Measurements from ENCODE around the gene ZNRD2.
"Not testable (repeated sequence)": the region's sequence is repeated elsewhere in the genome, so short reads cannot be mapped to it uniquely, and the experiment has no call there.

Gene ZNRD2

DNA sequence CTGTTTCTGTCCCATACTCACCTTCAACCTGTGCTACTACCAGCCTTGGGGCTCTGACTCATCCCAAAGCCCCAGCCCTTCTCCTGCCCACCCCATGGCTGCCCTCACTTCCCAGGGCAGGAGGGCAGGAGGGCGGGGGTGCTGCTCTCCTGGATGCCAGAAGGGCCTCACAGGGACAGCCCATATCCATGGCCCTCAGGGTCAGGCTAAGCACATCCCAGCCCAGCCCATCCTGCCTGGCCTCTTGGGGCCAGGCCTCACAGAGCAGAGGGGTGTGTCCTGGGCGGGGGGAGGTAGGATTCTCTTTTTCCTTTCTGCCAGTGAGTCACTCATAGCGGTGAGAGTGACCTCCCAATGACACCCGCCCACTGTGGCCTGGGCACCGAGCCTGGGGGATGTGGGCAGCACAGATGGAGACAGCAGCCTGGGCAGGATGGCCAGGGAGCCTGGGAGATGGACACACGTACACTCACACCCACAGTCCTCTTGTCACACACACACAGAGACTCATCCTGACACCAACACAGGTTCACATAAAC is 14.5 kb upstream of the ZNRD2 start:
- no peak for DNase-seq (ENCODE audit: low read depth in 2 of 2, low spot score in 1 of 2)

DNA sequence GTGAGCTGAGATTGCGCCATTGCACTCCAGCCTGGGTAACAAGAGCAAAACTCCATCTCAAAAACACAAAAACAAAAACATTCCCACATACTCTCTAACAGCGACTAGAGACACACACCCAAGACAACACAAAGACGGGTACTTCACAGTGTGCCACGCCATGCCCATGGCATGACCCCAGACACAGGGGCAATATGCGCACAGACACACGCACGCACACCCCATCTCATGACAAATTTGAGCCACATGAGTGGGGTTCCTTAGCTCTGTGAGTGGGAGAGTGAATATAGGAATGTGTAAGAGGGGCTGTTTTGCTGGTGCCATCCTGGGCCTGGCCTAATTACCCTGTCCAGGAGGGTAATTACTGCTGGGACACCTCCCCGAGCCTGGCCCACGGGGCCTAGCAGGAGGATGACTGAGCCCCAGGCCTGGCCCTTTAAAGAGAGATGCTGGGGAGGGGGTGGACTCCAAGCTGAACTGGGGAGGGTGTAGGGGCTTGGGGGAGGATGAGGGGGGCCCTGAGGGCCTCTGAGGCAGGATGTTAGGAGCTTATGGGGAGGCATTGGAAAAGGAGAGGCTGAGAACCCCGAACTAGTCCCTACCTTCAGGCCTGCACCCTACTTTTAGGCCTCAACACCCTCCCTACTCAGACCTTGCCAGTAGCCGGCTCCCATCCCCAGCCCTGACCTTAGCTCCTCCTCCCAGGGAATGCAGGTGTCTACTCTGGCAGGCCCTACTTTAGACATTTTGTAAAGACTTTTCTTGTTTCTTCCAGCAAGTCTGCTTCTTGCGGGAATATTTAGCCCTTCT is 13.6 kb upstream of the ZNRD2 start:
- no peak for DNase-seq (ENCODE audit: low read depth in 2 of 2, low spot score in 1 of 2)

DNA sequence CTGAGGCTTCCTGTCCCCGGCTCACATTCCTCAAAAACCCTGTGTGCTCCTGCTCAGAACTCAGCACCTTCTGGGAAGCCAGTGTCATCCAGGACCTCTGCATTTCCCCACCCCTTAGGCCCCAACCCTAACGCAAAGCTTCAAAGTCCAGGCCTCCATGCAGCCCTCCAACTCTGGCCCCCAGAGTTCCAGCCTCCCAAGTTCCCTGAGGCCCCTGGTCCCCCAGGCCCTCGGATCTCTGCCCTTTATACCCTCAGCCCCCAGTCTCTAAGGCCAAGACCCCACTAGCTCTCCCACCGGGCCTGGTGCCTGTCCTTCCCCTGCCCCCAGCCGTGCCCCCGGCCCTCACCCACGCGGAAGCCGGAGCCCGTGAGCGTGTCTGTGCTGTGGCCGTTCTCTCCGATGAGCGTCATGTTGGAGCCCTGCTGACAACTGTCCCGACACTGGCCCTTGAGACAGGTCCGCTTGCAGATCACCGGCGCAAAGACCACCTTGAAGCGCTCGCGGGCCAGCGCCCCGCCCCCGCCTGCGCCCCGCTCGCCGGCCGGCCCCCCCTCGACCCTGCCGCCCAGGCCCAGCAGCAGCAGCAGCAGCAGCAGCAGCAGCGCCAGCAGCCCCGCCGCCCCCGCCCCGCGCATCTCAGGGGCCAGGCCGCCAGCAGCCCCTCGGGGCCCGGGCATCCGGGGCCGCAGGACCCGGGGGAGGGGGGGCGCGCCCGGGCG is 12.8 kb upstream of the ZNRD2 start:
- no peak for DNase-seq (ENCODE audit: low read depth in 2 of 2, low spot score in 1 of 2)

DNA sequence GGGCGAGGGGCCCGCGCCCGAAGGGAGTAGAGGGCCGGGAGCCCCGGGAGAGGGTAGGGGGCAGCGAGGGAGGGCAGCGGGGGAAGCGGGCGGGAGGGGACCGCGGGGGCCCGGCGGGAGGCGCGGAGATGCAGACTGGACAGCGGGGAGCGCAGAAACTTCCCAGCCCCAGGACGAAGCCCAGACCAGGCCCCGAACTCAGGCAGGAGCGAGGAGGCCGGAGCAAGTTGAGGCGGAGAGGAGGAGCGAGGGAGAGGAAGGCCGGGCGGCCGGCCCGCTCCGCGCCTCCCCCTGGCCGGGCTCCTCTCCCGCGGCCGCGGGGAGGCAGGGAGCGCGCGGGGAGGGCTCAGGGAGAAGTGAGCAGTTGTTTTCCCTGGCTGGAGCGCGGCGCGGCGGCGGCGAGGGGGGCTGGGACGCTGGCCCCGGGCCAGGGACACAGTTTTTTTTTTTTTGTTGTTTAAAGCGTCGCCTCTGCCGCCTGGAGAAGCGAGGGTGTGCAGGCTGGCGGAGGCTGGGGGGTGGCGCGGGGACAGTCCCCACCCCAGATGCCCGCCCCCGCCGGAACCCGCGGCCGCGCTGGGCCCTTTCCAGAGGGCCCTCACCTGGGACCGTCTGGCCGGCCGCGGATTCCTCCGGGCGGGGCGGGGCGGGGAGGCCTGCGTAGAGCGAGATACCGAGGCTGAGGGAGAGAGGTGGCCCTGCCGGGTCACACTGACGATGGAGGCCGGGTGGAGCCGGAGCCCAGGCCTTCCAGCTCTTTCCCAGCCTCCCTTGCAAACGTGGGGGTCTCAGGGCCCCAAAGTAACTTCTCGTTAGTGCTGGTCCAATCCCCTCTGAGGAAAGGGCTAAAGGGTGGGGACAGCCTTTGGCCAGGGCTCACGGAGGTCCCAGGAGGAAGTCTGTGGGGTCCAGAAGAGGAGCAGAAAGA is 12.0 kb upstream of the ZNRD2 start, which contains the start of gene LTBP3:
TSS of gene LTBP3 (minus strand) at position 358 of the 928 bp plus-strand sequence. CDS start 400 bp downstream, outside the sequence.
- DNase-seq (ENCODE audit: low read depth in 2 of 2, low spot score in 1 of 2) = peak in 1 of 2 donors; percentile 30

DNA sequence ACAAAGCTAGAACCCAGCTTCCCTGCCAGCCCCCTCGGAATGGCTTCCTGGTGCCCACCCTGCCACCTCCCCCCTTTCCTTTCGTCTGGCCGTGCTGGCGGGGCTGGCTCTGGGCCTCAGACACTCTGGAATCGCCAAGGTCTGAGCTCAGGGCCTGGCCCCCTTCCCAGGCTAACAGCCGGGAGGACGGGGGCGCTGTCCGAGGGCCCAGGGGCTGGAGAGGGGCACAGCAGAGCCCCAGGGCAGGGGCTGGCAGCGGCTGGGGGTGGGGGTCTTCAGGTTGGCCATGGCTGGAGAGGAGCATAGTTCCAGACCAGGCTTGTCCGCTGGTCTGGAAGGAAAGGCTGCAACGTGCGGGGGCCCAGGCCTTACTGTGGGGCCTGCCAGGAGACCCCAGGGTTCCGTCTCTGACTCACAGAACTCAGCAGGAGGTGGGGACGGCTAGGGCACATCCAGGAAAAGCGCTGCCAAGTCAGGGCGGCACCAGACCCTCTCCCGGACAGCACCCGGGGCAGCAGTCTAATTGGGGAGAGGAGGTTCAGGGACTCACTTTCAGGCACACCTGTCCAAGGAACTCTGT is 11.3 kb upstream of the ZNRD2 start:
- DNase-seq (ENCODE audit: low read depth in 2 of 2, low spot score in 1 of 2) = no peak

DNA sequence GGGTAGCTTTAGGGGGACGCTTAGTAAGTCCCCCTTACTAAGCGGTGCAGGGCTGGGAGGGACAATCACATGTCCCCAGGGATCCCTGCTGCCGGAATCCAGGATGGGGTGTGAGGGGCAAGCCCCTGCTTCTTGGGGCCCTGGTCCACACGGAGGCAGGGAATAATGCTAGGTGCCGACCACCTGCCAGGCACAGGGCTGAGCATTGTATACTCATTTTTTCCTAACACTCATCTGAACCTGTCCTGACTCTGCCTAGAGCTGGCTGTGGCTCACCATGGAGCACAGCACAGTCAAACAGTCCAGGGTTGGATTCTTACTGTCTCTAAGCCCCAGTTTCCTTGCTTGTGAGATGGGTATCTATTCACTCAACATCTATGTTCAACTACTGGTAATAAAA is 10.7 kb upstream of the ZNRD2 start:
- DNase-seq (ENCODE audit: low read depth in 2 of 2, low spot score in 1 of 2) = no peak

DNA sequence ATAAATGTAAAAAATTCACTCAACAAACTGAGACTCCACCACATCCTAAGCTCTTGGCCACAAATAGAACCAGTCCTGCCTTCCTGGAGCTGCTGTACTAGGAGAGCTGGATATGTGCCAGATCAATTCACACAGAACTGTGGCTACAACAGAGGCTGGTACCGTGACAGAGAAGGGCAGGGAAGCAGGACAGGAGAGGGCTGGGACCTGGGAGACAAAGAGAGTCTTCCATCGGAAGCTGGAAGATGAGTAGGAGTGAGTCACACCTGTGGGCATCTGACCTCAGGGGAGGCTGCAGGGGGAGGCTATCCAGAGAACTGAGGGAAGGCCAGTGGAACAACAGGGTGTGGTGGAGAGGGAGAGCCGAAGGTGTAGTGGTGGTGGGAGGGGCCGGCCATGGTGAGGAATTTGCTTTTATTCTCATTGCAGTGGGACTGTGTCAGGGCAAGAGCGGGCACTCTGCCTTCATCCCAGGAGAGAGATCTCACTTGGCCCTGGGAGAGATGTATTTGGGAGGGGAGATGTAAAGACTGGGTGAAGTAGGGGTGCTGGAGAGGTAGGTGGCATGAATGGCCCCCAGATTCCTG is 10.2 kb upstream of the ZNRD2 start:
- no peak for DNase-seq (ENCODE audit: low read depth in 2 of 2, low spot score in 1 of 2)

DNA sequence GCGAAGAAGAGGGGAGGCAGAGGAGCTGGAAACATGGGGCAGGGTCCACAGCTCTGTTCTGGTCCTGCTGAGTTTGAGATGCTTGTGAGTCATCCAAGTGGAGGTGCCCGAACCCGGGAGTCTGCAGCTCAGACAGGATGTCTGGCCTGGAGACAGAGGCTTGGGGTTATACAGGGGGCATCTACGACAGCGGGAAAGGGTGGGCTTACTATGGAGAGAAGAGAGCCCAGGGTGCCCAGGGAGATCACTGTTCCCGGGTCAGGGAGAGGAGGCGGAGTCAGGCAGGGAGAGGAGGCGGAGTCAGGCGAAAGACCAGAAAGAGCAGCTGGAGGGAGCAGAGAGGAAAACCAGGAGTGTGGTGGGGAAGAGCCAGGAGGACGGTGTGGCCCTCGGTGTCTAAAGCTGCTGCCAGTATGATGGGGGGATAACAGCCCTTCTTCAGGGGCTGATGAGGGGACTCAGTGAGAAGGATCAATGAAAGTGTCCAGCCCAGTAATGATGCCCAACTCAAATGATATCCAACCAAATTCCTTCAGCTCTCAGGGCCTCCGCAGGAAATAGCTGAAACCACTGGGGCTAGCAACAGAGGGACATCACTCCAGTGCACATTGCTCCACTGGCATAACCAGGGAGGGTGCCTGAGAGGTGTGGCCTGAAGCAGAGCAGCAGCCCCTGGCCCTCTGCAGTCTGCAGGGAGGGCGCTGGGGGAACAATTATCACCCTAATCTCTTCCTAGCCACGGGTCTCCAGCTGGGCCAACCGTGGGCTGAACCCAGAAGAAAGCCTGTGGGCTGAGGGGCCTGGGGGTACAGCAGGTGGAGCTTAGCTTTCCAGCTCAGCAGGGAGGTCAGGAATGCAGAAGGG is 9.5 kb upstream of the ZNRD2 start:
- DNase-seq (ENCODE audit: low read depth in 2 of 2, low spot score in 1 of 2) = no peak

DNA sequence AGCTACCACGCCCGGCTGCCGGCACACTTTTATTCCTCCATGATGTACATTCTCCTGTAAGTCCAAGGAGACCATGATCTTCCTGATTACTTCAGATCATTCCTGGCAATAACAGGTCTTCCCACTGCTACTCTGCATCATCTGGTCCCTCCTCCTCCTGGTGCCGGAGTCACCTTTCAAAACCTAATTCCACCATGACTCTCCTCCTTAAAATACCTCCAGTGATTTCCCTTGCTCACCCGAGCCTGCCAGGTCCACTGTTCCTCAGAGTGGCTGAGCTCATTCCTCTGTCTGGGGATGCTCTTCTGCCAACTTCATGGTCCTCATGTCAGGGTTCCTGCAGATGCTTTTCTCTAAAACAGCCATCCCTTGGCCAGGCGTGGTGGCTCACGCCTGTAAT is 8.3 kb upstream of the ZNRD2 start:
- no peak for DNase-seq (ENCODE audit: low read depth in 2 of 2, low spot score in 1 of 2)

DNA sequence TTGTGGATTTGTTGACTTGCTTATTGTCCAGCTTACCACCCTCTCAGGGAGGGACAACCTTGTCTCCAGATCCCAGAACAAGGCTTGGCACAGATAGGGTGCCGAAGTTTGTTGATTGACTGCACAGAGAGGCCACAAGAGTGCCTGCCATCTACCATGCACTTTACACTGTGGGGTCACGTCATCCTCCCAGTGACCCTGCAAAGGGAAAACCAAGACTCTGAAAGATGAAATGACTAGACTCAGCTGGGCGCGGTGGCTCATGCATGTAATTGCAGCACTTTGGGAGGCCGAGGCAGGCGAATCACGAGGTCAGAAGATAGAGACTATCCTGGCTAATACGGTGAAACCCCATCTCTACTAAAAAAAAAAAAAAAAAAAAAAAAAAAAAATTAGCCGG is 7.5 kb upstream of the ZNRD2 start:
- DNase-seq (ENCODE audit: low read depth in 2 of 2, low spot score in 1 of 2) = no peak

DNA sequence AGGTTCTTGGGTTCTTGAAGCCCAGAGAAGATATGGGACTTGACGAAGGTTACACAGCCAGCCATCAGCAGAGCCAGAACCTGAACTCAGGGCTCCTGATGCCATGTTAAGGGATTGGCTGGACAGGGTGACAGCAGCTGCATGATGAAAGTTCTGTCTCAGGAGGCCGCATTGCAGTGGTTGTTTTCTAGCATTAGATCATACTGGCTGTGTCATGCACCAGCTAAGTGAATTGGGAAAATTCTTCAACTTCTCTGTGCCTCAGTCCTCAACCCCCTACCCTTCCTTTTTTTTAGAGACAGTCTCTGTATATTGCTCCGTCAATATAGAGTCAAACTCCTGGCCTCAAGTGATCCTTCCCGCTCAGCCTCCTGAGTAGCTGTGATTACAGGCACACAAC is 6.7 kb upstream of the ZNRD2 start:
- DNase-seq (ENCODE audit: low read depth in 2 of 2, low spot score in 1 of 2) = no peak

DNA sequence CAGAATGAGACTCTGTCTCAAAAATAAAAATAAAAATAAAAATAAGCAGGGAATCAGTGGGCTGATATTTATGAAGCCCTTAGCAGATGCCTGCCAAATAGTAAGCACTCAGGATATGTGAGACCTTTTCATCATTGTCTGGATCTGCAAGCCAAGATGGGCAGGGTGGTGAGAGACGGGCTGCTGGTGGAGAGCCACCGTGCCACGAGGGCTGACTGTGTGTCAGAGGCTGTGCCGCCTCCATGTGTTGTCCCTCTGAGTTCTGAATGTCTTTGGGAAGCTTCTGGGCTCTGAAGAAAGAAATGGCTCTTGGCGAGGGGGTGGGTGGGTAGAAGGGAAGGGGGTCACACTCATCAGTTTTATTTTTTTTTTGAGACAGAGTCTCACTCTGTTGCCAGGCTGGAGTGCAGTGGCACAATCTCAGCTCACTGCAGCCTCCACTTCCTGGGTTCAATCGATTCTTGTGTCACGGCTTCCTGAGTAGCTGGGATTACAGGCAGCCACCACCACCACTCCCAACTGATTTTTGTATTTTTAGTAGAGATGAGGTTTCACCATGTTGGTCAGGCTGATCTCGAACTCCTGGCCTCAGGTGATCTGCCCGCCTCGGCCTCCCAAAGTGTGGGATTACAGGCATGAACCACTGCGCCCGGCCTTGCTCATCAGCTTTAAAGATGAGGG is 5.3 kb upstream of the ZNRD2 start:
- DNase-seq (ENCODE audit: low read depth in 2 of 2, low spot score in 1 of 2) = not testable (repeated sequence)

DNA sequence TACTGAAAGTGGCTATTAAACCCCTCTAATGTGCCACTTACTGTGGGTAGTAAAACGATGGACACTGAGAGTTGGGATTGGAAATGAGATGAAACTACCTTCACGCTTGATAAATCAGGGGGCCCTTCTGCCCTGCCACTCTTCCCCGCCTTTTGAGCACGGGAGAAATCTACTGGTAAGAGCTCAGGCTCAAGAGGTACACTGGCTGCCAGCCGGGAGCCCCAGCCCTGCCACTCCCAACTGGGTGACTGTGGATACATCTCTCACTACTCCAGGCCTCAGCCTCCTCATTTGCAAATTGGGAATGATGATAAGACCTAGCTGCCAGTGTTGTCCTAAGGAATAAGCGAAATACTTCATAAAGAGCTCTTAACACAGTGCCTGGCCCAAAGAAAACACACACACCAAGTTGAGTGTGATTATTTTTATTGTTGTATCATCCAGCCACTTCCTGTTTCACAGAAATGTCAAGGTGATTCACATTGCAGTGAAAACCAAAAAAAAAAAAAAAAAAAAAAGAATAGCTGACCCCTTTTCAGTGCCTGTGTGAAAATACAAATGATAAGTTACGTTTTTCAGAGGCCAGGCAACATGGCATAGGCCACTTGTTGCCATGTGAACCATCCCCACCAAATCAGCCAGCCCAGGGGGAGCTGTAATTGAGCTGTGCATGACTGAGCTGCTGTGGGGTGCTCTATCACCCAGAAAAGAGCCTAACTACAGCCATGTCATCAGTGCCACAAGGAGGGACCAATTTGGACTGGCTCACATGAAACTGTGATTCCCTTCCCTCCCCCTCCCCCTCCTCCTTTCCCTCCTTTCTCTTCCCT is 4.4 kb upstream of the ZNRD2 start:
- DNase-seq (ENCODE audit: low read depth in 2 of 2, low spot score in 1 of 2) = no peak

DNA sequence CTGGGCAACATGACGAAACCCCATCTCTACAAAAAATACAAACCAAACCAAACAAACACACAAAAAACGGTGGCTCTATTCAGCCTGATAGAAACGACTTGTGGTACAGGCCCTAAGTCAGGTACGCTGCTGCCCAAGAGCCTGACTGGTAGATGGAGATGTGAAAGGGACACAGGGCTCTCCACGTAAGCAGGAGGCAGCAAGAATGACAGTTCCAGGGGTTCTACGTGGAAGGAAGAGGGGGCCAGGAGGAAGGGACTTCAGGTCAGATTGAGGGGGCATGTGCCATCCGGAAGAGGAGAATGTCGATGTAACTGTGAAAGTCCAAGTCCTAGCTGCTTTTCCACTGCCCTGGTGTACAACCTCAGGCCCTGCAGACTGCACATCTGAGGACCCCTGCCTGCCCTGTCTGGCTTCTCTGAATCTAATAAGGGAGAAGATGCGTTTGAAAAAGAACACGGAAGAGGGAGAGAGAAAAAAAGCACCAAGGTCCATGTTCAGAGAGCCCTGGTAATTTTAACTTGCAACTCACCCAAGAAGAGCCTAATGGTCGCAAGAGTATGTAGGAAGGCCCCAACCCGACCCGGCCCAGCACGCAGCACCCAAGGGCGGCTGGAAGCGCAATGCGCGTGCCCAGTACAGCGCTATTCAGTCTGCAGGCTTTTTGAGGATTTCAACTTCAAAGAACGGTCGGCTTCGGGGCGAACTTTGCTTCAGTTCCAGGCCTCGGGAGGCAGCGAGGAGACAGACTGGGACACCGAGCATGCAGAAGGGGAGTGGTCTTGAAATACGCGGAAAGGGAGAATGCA is 909 bp upstream of the ZNRD2 start:
- DNase-seq (ENCODE audit: low read depth in 2 of 2, low spot score in 1 of 2) = no peak

DNA sequence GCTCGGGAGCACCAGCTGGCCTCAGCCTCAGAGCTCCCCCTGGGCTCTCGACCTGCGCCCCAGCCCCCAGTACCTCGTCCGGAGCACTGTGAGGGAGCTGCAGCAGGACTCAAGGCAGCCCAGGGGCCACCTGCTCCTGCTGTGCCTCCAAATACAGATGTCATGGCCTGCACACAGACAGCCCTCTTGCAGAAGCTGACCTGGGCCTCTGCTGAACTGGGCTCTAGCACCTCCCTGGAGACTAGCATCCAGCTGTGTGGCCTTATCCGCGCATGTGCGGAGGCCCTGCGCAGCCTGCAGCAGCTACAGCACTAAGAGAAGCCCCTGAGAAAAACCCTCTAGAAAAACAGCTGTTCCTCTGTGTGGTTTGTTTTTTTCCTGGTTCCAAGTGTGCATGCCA is 1.1 kb downstream of the ZNRD2 start:
- DNase-seq (ENCODE audit: low read depth in 2 of 2, low spot score in 1 of 2) = no peak

DNA sequence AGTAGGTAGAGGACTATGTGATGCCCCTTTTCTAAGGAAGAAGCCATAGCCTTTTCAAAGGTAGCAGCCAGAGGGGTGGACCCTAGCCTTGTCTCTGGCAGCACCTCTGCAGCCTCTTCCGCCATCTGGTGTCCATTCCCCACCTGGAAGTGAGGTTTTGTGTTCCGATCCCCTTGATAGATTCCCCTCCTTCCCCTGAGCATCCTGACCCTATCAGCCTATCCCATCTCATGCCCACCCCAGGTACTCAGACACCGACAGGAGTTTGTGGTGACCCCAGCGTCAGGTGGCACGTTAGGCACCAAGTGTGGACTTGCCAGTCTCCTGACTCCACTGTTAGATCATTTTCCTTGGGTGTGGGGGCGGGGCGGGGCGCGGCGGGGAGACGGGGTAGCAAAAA is 1.7 kb downstream of the ZNRD2 start:
- DNase-seq (ENCODE audit: low read depth in 2 of 2, low spot score in 1 of 2) = no peak

DNA sequence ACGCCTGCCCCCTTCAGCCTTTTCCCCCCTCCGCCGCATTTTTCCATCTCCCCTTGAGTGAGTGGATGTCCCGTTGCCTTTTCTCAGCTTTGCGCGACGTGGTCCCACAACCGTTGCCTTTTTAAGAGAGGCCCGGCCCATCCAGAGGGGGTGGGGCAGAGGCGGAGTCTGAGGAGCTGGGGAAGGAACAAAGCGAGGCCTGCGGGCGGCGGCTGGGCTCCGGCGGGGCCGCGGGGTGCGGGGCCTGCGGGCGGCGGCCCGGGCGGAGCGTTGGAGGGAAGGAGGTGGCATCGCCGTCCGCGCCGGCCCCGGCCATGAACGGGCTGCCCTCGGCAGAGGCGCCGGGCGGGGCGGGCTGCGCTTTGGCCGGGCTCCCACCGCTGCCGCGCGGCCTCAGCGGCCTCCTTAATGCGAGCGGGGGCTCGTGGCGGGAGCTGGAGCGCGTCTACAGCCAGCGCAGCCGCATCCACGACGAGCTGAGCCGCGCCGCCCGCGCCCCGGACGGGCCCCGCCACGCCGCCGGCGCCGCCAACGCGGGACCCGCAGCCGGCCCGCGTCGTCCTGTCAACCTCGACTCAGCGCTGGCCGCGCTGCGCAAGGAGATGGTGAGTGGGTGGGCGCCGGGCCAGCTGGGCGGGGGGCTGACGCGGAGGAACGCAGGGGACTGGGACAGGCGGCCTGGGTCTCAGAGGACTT is 2.2 kb downstream of the ZNRD2 start, which contains the start of gene FAM89B:
TSS of gene FAM89B (plus strand) at position 183 of the 696 bp plus-strand sequence. CDS start at position 315, 132 bp downstream.
- DNase-seq (ENCODE audit: low read depth in 2 of 2, low spot score in 1 of 2) = peak; percentile 72 to 78

All from stimulated activated CD8-positive, alpha-beta memory T cell treated with anti-CD3 and anti-CD28 coated beads, Interleukin-4, amount 100 ng/mL, for 4 hours (primary cell).